ENCODE results near the gene ADAMTSL1. TPM values are rescaled to one million over a fixed set of nuclear protein-coding genes. Genes with fewer than 3 reads are reported as not detected.

The ADAMTSL1 gene
- total and polyA plus RNA-seq, 2 experiments from 2014 or later, result 2.3 to 5.0 TPM

DNA sequence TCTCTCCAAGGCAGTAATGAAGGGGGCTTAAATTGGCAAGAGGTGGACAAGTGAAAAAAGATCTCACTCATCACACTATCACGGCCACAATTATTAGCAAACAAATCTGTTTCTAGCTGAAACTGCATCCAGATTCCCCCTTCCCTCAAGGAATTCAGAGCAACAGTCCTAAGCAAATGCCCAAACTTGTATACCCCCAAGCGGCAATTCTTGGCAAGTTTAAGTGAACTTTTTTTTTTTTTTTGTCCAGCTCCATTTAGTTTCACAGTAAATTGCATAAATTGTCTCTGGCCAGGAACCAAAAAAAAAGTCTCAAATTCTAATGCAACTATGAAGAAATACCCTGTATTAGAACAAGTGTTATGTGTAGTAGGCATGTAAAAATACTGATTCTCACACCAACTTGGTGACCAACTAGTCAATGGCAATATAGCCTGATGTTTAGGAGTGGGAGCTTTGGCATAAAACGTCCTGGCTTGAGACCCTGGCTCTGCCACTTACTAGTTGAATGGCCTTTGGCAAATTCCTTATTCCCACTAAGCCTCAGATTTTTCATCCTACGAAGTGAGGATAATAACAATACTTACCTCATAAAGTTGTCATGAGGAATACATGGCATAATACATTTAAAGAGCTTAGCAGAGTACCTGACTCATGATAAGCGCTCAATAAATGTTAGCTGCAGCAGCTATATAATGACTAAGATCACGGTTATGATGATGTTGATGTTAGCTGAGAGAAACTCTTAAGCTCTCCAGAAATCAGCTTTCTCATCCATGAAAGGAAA lies 193.2 kb downstream of the ADAMTSL1 start:
- H3K9me2 ChIP-seq (ENCODE audit: insufficient read depth), result no peaks in the 10 kb centered on the region
- no peaks in the 10 kb centered on the region for H3K27me3 ChIP-seq (ENCODE audit: insufficient read depth)
- H3K4me1 ChIP-seq (ENCODE audit: insufficient read depth), result no peaks in the 10 kb centered on the region
- H3K9me3 Mint-ChIP-seq, result no peaks in the 10 kb centered on the region
- H2AFZ ChIP-seq, result no peak overlapping the region
- no peaks in the 10 kb centered on the region for H3K36me3 Mint-ChIP-seq (ENCODE audit: low read depth)
- DNase-seq (ENCODE audit: low spot score) (no peak), ATAC-seq (no peak)
- no peaks in the 10 kb centered on the region for H3F3A ChIP-seq (replicated peaks; ENCODE audit: low read depth)
- H3K27ac Mint-ChIP-seq, result no peak overlapping the region
- no peaks in the 10 kb centered on the region for H4K20me1 ChIP-seq (replicated peaks; ENCODE audit: insufficient read depth)
- no peak overlapping the region for H3K4me3 ChIP-seq
- H3K79me2 ChIP-seq (replicated peaks; ENCODE audit: insufficient read depth), result no peaks in the 10 kb centered on the region
- no peak overlapping the region for H3K27ac ChIP-seq (ENCODE audit: low read depth)
- no peaks in the 10 kb centered on the region for H3K27me3 Mint-ChIP-seq (ENCODE audit: insufficient read depth, low read depth, poor library complexity)
- TF ChIP-seq EZH2 (IDR thresholded peaks at IDR 0.05; ENCODE audit: low read depth, unreplicated experiment) (no peak), CREB1 (CRISPR knock-in tag; IDR thresholded peaks at IDR 0.05; ENCODE audit: low read depth) (no peak), JUNB (IDR thresholded peaks at IDR 0.05; ENCODE audit: unreplicated experiment) (no peak), STAT1 (IDR thresholded peaks at IDR 0.05; ENCODE audit: unreplicated experiment) (no peak)
- TF ChIP-seq, protein P1, sequence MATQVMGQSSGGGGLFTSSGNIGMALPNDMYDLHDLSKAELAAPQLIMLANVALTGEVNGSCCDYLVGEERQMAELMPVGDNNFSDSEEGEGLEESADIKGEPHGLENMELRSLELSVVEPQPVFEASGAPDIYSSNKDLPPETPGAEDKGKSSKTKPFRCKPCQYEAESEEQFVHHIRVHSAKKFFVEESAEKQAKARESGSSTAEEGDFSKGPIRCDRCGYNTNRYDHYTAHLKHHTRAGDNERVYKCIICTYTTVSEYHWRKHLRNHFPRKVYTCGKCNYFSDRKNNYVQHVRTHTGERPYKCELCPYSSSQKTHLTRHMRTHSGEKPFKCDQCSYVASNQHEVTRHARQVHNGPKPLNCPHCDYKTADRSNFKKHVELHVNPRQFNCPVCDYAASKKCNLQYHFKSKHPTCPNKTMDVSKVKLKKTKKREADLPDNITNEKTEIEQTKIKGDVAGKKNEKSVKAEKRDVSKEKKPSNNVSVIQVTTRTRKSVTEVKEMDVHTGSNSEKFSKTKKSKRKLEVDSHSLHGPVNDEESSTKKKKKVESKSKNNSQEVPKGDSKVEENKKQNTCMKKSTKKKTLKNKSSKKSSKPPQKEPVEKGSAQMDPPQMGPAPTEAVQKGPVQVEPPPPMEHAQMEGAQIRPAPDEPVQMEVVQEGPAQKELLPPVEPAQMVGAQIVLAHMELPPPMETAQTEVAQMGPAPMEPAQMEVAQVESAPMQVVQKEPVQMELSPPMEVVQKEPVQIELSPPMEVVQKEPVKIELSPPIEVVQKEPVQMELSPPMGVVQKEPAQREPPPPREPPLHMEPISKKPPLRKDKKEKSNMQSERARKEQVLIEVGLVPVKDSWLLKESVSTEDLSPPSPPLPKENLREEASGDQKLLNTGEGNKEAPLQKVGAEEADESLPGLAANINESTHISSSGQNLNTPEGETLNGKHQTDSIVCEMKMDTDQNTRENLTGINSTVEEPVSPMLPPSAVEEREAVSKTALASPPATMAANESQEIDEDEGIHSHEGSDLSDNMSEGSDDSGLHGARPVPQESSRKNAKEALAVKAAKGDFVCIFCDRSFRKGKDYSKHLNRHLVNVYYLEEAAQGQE (IDR thresholded peaks at IDR 0.05; ENCODE audit: unreplicated experiment), result no peak
- TF ChIP-seq, protein P2, sequence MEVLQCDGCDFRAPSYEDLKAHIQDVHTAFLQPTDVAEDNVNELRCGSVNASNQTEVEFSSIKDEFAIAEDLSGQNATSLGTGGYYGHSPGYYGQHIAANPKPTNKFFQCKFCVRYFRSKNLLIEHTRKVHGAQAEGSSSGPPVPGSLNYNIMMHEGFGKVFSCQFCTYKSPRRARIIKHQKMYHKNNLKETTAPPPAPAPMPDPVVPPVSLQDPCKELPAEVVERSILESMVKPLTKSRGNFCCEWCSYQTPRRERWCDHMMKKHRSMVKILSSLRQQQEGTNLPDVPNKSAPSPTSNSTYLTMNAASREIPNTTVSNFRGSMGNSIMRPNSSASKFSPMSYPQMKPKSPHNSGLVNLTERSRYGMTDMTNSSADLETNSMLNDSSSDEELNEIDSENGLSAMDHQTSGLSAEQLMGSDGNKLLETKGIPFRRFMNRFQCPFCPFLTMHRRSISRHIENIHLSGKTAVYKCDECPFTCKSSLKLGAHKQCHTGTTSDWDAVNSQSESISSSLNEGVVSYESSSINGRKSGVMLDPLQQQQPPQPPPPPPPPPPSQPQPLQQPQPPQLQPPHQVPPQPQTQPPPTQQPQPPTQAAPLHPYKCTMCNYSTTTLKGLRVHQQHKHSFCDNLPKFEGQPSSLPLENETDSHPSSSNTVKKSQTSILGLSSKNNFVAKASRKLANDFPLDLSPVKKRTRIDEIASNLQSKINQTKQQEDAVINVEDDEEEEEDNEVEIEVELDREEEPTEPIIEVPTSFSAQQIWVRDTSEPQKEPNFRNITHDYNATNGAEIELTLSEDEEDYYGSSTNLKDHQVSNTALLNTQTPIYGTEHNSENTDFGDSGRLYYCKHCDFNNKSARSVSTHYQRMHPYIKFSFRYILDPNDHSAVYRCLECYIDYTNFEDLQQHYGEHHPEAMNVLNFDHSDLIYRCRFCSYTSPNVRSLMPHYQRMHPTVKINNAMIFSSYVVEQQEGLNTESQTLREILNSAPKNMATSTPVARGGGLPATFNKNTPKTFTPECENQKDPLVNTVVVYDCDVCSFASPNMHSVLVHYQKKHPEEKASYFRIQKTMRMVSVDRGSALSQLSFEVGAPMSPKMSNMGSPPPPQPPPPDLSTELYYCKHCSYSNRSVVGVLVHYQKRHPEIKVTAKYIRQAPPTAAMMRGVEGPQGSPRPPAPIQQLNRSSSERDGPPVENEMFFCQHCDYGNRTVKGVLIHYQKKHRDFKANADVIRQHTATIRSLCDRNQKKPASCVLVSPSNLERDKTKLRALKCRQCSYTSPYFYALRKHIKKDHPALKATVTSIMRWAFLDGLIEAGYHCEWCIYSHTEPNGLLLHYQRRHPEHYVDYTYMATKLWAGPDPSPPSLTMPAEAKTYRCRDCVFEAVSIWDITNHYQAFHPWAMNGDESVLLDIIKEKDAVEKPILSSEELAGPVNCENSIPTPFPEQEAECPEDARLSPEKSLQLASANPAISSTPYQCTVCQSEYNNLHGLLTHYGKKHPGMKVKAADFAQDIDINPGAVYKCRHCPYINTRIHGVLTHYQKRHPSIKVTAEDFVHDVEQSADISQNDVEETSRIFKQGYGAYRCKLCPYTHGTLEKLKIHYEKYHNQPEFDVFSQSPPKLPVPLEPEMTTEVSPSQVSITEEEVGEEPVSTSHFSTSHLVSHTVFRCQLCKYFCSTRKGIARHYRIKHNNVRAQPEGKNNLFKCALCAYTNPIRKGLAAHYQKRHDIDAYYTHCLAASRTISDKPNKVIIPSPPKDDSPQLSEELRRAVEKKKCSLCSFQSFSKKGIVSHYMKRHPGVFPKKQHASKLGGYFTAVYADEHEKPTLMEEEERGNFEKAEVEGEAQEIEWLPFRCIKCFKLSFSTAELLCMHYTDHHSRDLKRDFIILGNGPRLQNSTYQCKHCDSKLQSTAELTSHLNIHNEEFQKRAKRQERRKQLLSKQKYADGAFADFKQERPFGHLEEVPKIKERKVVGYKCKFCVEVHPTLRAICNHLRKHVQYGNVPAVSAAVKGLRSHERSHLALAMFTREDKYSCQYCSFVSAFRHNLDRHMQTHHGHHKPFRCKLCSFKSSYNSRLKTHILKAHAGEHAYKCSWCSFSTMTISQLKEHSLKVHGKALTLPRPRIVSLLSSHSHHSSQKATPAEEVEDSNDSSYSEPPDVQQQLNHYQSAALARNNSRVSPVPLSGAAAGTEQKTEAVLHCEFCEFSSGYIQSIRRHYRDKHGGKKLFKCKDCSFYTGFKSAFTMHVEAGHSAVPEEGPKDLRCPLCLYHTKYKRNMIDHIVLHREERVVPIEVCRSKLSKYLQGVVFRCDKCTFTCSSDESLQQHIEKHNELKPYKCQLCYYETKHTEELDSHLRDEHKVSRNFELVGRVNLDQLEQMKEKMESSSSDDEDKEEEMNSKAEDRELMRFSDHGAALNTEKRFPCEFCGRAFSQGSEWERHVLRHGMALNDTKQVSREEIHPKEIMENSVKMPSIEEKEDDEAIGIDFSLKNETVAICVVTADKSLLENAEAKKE (CRISPR knock-in tag; IDR thresholded peaks at IDR 0.05), result no peak
- H3K36me3 ChIP-seq (ENCODE audit: insufficient read depth), result no peaks in the 10 kb centered on the region
- H3K4me1 Mint-ChIP-seq, result peaks cover 14% of the 10 kb centered on the region
- H3K4me2 ChIP-seq, result no peak overlapping the region
- H3K4me3 Mint-ChIP-seq, result no peak overlapping the region
